ENCODE results near the gene FBXL13.
"Not testable (repeated sequence)": the region's sequence is repeated elsewhere in the genome, so short reads cannot be mapped to it uniquely, and the experiment has no call there.

The FBXL13 gene

GRCh38 chr7:102859084-102859798 is 215.4 kb downstream of the FBXL13 start:
- DNase-seq (ENCODE audit: low read depth in 2 of 2) = no peak

- no peak for DNase-seq (ENCODE audit: low read depth in 2 of 2)
These were observed 218.6 kb downstream of the FBXL13 start for GRCh38 chr7:102856036-102856435.

GRCh38 chr7:102849538-102849937 is 225.1 kb downstream of the FBXL13 start:
- no peak for DNase-seq (ENCODE audit: low read depth in 2 of 2)

- DNase-seq (ENCODE audit: low read depth in 2 of 2) = no peak
These were observed 225.5 kb downstream of the FBXL13 start for GRCh38 chr7:102849079-102849478.

- DNase-seq (ENCODE audit: low read depth in 2 of 2) = no peak
These were observed 229.2 kb downstream of the FBXL13 start for GRCh38 chr7:102845346-102845745.

- no peak for DNase-seq (ENCODE audit: low read depth in 2 of 2)
These were observed 230.7 kb downstream of the FBXL13 start for GRCh38 chr7:102843850-102844249.

GRCh38 chr7:102842284-102842683 is 232.3 kb downstream of the FBXL13 start:
- DNase-seq (ENCODE audit: low read depth in 2 of 2) = no peak

- DNase-seq (ENCODE audit: low read depth in 2 of 2) = no peak
These were observed 233.3 kb downstream of the FBXL13 start for GRCh38 chr7:102841290-102841689.

GRCh38 chr7:102840404-102840803 is 234.2 kb downstream of the FBXL13 start:
- DNase-seq (ENCODE audit: low read depth in 2 of 2) = no peak

GRCh38 chr7:102838572-102839101 is 236.0 kb downstream of the FBXL13 start:
- not testable (repeated sequence) for DNase-seq (ENCODE audit: low read depth in 2 of 2)

GRCh38 chr7:102837802-102838201 is 236.8 kb downstream of the FBXL13 start:
- DNase-seq (ENCODE audit: low read depth in 2 of 2) = no peak

- no peak for DNase-seq (ENCODE audit: low read depth in 2 of 2)
These were observed 237.6 kb downstream of the FBXL13 start for GRCh38 chr7:102836977-102837376.

- DNase-seq (ENCODE audit: low read depth in 2 of 2) = no peak
These were observed 238.2 kb downstream of the FBXL13 start for GRCh38 chr7:102836191-102836919.

- DNase-seq (ENCODE audit: low read depth in 2 of 2) = no peak
These were observed 239.6 kb downstream of the FBXL13 start for GRCh38 chr7:102834999-102835398.

GRCh38 chr7:102834466-102834865 is 240.1 kb downstream of the FBXL13 start:
- no peak for DNase-seq (ENCODE audit: low read depth in 2 of 2)

- DNase-seq (ENCODE audit: low read depth in 2 of 2) = no peak
These were observed 241.3 kb downstream of the FBXL13 start for GRCh38 chr7:102833343-102833742.

GRCh38 chr7:102832674-102833073 is 241.9 kb downstream of the FBXL13 start:
- DNase-seq (ENCODE audit: low read depth in 2 of 2) = no peak

- no peak for DNase-seq (ENCODE audit: low read depth in 2 of 2)
These were observed 244.4 kb downstream of the FBXL13 start for GRCh38 chr7:102830197-102830596.

- DNase-seq (ENCODE audit: low read depth in 2 of 2) = no peak
These were observed 245.5 kb downstream of the FBXL13 start for GRCh38 chr7:102829075-102829474.

GRCh38 chr7:102828286-102828685 is 246.3 kb downstream of the FBXL13 start:
- no peak for DNase-seq (ENCODE audit: low read depth in 2 of 2)

- no peak for DNase-seq (ENCODE audit: low read depth in 2 of 2)
These were observed 251.0 kb downstream of the FBXL13 start for GRCh38 chr7:102823390-102824119.

GRCh38 chr7:102821994-102822747 is 252.4 kb downstream of the FBXL13 start:
- no peak for DNase-seq (ENCODE audit: low read depth in 2 of 2)
